Fibroblast of lung (primary cell): ENCODE data around the gene GPC5.

Experiments used
- CTCF ChIP-seq, 2 donors: IDR thresholded peaks in 1 of 2; conservative IDR thresholded peaks in 1 of 2; 1 replicate in 1 of 2; 2 replicates in 1 of 2; pipeline ENCODE4 v1.5.1; 2011 to 2012; ENCODE audit warnings: low read length in 2 of 2, control low read depth in 1 of 2, inconsistent platforms in 1 of 2, low read depth in 1 of 2, mild to moderate bottlenecking in 1 of 2
- EZH2 ChIP-seq: IDR thresholded peaks from 2 replicates; pipeline ENCODE4 v1.5.1; 2012; ENCODE audit warnings: low read length, control low read depth, mild to moderate bottlenecking; ENCODE audit errors: missing control alignments

- TF ChIP-seq CTCF (conservative IDR thresholded peaks at IDR 0.05 in 1 of 2, IDR thresholded peaks at IDR 0.05 in 1 of 2; ENCODE audit: low read depth in 1 of 2, low read length in 2 of 2) (no peak), EZH2 (no peak)
Measured at GRCh38 chr13:91355099-91355825, 43.2 kb upstream of the GPC5 start.
